Islet precursor cell (in vitro differentiated cells): ENCODE measurements around the gene WDR86.

ENCODE experiments used
- DNase-seq: peaks from one replicate; pipeline ENCODE4 v3.0.0-alpha.2; 2018

The WDR86 gene

GRCh38 chr7:151389768-151390597, 19.9 kb downstream of the WDR86 start:
- DNase-seq, result no peak

- DNase-seq, result no peak
Measured at GRCh38 chr7:151389096-151389767, 20.6 kb downstream of the WDR86 start.

DNA sequence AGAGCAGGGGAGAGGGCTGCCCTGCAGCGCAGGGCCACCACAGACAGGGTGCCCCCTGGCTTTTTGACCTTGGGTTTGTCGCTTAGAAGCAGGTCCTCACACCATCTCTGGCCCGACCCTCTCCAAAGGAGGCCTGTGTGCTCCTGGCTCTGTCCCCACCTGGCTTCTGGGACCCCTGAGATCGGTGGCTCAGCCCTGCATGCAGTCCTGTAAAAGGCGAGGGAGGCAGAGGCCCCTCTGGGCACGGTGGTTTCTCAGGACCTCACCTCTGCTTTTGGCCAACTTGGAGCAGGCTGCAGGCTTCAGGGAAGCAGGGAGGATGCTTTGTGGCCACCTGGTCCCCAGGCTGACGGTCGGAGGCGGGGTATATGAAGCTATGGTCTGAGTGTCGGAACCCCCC, 21.4 kb downstream of the WDR86 start:
- no peak for DNase-seq

DNA sequence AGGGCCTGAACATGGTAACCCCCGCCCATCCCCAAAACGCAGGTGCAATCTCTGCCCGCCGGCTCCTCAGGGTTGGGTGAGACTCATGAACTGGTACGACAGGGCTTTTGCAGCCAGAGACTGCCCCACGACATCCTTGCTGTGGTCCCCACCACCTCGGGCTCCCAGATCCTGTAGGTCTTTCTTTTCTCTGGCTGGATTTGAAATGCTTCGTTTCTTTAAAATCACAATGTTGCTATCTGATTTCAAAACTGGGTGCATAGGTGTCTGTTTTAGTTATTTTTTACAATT, 21.9 kb downstream of the WDR86 start:
- no peak for DNase-seq

GRCh38 chr7:151387161-151388006, 22.5 kb downstream of the WDR86 start:
- DNase-seq, result no peak

GRCh38 chr7:151386301-151387160, 23.3 kb downstream of the WDR86 start:
- no peak for DNase-seq

DNA sequence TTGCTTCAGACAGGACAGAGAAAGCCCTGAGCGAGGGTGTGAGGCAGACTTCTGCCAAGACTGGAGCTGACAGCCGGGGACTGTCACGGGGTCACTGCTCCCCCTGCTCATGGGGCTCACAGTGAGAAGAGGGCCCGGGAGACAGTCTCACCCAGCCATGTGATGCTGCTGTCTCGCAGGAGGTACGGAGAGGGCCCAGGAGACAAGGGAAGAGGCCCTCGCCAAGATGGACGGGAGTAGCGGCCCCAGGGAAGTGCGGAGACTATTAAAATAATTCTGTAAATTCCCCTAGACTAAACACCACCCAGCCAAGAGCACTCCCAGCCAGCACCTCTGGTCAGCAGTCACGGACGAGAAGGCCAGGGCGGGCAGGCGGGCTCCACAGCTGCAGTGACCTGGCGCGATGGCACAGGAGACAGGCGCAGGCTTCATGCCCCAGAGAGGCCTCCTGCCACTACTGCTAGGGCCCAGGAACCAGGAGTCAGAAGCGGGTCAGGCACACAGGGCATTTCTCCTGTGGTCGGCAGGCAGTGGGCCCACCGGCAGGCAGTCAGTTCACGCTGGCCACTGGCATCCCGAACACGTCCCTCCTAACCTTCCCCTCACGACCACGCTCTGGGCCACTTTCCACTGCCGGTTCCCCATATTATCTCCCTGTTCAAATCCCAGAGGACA, 24.1 kb downstream of the WDR86 start:
- no peak for DNase-seq

DNA sequence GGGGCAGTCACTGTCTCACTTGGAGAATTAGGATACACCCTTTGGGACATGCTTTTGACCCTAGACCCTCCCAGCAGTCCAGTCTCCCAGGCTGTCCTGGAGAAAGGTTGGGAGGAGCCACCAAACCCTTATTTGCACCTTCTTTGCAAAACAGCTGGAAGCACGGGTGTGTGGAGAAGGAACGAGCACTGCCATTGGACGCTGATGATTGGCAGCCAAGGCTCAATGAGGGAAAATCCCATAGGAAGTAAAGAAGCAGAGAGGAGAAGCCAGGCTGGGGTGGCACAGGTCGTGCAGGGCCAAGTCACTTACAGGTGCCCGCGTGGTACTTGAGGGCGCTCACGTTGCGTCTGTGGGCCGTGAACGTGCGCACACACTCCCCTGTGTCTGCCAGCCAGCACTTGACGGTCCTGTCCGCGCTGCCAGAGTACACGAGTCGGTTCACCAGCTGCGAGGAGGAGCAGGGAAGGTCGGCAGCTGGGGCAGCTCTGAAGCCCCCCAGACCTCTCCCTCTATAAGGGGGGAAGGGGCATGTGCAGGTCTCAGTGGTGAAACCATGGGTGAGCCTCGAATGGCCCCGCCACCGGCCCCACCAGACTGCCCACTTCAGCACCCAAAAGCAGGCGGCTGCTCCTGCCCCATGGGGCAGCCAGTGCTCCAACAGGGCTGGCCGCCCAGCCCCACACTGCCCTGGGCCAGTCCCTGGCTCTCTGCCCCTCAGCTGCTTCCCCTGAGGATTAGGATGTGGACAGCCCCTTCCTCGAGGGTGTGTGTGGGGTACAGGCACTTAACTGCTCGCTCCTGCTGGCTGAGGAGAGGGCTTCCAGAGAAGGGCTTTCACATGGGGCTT, 24.8 kb downstream of the WDR86 start:
- DNase-seq, result no peak

DNA sequence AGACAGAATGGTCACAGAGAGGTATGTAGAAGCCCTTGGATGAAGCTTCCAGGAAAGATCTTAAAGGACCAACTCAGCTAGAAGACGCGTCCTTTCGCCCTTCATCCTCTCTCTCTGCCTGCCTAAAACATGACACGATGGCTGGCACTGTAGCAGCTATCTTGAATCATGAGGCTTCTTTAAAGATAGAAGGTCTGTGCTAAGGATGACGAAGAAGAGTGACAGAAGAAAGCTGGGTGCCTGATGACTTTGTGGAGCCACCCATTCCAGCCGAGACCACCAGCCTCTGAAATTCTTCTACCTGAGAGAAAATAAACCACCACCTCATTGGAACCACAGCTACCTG, 25.5 kb downstream of the WDR86 start:
- DNase-seq, result no peak

DNA sequence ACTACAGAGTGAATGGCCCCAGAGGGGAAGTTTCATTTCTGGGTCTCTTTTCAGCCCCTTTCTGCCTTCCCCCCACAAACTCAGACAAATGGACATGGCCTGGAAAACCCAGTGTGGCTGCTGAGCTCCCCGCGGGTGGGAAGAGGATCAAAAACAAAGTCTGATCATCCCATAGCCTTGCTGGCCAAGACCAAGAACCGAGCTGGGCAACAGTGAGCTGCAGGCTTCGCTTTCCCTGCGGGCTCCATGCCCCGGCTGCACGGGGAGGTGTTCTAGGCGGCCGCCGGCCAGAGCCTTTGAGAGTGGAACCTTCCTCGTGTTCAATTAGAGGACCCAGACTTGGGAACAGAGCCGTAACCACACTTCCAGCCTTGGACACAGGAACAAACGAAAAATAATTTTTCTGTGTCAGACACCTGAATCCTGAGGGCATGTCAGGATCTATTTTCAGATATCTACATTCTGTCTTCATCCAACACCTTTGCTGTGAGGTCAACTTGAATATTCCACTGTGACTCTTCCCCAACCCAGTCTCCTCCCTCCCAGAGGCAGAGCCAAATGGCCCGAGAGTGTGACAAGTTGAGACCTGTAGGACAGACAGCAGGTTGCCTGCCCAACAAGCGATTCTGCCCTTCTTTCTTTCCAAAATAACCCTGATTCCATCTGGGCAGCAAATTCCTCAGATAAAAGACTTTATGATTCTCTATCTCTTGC, 26.0 kb downstream of the WDR86 start:
- no peak for DNase-seq

DNA sequence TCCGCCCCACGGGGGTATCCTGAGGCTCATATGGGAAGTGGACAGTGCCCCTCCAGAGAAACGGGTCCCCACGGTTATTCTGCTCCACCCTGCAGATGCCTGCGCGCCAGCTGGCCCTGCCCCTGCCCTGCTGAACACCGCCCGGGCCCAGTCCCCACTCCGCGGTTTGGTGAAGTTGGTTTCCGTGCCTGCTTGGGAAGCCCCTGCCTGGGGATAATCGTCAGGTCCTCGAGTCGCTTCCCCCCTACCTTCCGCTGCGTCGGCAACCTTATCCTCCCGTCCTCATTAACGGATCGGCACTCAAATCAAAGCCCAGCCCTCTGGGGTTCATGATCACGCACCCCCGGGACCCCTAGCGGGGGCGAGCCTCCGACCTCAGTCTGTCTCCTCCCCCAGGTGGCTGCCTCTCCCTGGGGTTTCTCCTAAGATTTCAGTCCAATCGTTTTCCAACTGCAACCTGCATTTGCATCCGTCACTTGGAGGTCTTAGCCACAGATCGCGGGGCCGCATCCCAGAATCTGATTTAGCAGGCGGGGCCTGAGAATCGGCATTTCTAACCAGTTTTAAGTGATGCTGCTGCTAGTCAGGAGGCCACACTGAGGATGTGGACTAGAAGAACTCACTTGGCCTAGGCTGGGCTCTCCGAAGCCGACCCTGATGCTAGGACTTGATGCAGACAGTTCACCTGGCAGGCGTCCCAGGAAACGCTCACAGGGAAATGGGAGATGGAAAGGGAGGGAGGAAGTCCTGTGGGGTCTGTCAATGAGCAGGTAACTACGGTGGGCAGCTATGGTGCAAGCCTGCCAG, 27.6 kb downstream of the WDR86 start:
- DNase-seq, result no peak

DNA sequence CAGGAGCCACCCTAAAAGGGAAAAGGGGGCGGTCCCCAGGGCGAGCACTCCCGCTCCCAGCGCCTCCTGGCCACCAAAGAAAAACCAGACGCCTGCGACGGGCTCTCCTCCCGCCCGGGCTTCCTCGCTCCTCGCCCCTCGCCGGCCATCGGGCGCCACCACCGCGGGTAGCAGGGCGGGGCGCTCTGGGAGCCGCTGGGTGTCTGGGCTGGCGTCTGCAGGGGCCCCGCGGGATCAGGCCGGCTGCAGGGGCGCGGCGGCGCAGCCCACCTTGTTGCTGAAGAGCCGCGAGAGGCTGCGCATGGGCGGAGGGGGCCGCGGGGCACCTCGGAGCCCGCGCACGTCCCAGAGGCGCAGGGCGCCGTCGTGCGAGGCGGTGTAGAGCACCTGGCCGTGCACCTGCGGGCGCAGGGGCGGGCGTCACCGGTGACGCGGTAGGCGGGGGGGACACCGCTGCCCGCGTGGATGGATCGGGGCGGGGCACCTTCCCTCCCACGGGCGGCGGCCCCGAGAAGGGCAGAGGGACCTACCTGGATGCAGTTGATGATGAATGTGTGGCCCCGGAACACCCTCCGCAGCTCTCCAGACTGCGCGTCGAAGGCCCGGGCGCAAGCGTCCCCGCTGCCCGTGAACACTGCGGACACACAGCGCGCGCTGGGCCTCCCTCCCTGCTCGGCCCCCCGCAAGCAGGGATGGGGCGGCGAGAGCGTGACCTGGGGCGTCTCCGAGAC, 28.3 kb downstream of the WDR86 start:
- DNase-seq, result peak; percentile 75

- no peak for DNase-seq
Measured at GRCh38 chr7:151381098-151381347, 28.8 kb downstream of the WDR86 start.

DNA sequence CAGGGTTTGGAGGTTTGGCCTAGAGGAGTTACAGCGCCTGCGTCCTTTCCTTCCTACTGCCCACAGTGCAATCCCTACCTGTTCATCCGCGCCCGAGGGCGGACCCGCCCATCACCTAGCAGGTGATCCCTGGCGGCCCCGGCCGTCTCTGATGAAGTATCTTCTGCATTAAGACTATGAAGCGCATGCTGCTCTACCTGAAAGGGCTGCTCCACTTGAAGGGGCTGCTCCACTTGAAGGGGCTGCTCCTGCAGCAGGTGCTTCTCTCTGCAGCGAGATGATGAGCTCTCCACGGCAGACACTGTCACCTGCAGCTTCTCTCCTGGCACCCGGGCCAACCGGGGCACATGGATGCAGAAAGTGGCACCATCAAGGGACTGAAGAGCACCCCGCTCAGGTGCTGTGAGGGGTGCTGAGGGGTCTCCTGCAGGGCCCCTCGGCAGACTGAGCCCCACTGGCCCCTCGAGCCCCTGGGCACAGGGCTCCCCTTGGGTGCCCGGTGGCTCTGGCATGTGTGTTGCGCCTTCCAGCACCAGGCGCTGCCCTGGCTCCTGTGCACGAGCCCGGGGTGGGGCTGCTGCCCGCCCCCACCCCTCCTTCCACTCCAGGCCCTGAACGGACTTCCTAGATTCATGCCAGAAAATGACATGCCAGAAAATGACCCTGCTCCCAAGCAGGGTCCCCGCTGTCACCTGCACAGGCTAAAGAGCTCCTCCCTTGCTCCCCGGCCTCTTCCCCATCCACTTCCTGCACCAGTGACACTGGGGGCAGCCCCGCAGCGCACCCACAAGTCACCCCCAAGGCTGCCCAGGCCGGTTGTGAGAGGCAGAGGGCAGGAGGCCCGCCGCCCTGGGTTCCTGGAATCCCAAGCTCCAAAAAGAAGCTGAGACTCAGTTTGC, 29.4 kb downstream of the WDR86 start:
- no peak for DNase-seq

GRCh38 chr7:151379534-151380198, 30.2 kb downstream of the WDR86 start:
- no peak for DNase-seq

- no peak for DNase-seq
Measured at GRCh38 chr7:151379193-151379520, 30.7 kb downstream of the WDR86 start.

GRCh38 chr7:151378496-151379192, 31.2 kb downstream of the WDR86 start:
- no peak for DNase-seq
